IMR-90 (cell line): ENCODE measurements around the gene PARD3. TPM values are rescaled to one million over a fixed set of nuclear protein-coding genes. Genes with fewer than 3 reads are reported as not detected.
A peak's percentile ranks its signal among the peaks of the same experiment; 100 is the strongest.

Experiments
- ATAC-seq: fragments of 200-7000 bp; cut with Tn5 transposase; 2 replicates; pipeline ENCODE4 v1.9.1; 2020; ENCODE audit warnings: low read depth, mild to moderate bottlenecking, moderate library complexity
- BruUV-seq: library from RNA; stranded (reverse); fragments of 400-500 nt; replicated peaks from 2 replicates; lab custom pipeline; 2021; lab: Mats Ljungman, UMichigan
- CTCF ChIA-PET: fragments of 300-600 bp; formaldehyde crosslinking; extraction: SDS; loops from one replicate; lab custom pipeline; 2021; ENCODE audit warnings: antibody characterized with exemption; lab: Yijun Ruan, JAX
- POLR2A ChIA-PET: fragments of 300-600 bp; sonication (Branson Sonifier 250); formaldehyde crosslinking; loops from one replicate; lab custom pipeline; 2022; ENCODE audit warnings: antibody characterized with exemption; ENCODE audit not compliant: unreplicated experiment; lab: Charles Lee
- DNase-seq: peaks from one replicate; pipeline ENCODE4 v3.0.0; 2013
- H2AFZ ChIP-seq: replicated peaks from 2 replicates; pipeline ENCODE3; 2013; ENCODE audit warnings: low read length, mild to moderate bottlenecking; ENCODE audit not compliant: poor library complexity
- H2AK5ac ChIP-seq: 2 replicates; pipeline ENCODE4 v1.6.1; 2013; ENCODE audit warnings: low read depth, low read length, inconsistent platforms
- H2AK9ac ChIP-seq: replicated peaks from 2 replicates; pipeline ENCODE3; 2013; ENCODE audit warnings: mild to moderate bottlenecking, low read depth, low read length, moderate library complexity; ENCODE audit not compliant: poor library complexity
- H2BK120ac ChIP-seq: 2 replicates; pipeline ENCODE4 v1.6.1; 2013; ENCODE audit warnings: low read depth, low read length, inconsistent platforms
- H2BK15ac ChIP-seq: 3 replicates; pipeline ENCODE4 v1.6.1; 2013; ENCODE audit warnings: low read depth, low read length, inconsistent platforms
- H2BK20ac ChIP-seq: 2 replicates; pipeline ENCODE4 v1.6.1; 2013; ENCODE audit warnings: low read depth, mild to moderate bottlenecking, inconsistent platforms, low read length, moderate library complexity
- H2BK5ac ChIP-seq: 2 replicates; pipeline ENCODE4 v1.6.1; 2013; ENCODE audit warnings: mild to moderate bottlenecking, low read depth, low read length, inconsistent platforms; ENCODE audit not compliant: poor library complexity, severe bottlenecking
- H3K14ac ChIP-seq: replicated peaks from 2 replicates; pipeline ENCODE4 v1.6.1; 2013; ENCODE audit warnings: low read depth, low read length, inconsistent platforms
- H3K18ac ChIP-seq: 2 replicates; pipeline ENCODE4 v1.6.1; 2013; ENCODE audit warnings: low read depth, low read length, control low read depth
- H3K23ac ChIP-seq: 2 replicates; pipeline ENCODE4 v1.6.1; 2013; ENCODE audit warnings: low read depth, low read length, inconsistent platforms
- H3K27ac ChIP-seq: 2 replicates; pipeline ENCODE4 v1.5.1; 2013; ENCODE audit warnings: mild to moderate bottlenecking, control low read depth, low read length; ENCODE audit not compliant: insufficient read depth
- H3K27me3 ChIP-seq: 2 replicates; pipeline ENCODE4 v1.6.1; 2013; ENCODE audit warnings: low read length; ENCODE audit not compliant: control insufficient read depth, insufficient read depth
- H3K36me3 ChIP-seq: 2 replicates; pipeline ENCODE4 v1.6.1; 2013; ENCODE audit warnings: low read length, mixed read lengths; ENCODE audit not compliant: control insufficient read depth, insufficient read depth
- H3K4ac ChIP-seq: 2 replicates; pipeline ENCODE4 v1.6.1; 2013; ENCODE audit warnings: low read depth, low read length, inconsistent platforms
- H3K4me1 ChIP-seq: 2 replicates; pipeline ENCODE4 v1.6.1; 2013; ENCODE audit warnings: low read length, mixed read lengths; ENCODE audit not compliant: control insufficient read depth, insufficient read depth
- H3K4me2 ChIP-seq: 2 replicates; pipeline ENCODE4 v1.6.1; 2013; ENCODE audit warnings: low read depth, mild to moderate bottlenecking, control low read depth, low read length, moderate library complexity
- H3K4me3 ChIP-seq: 2 replicates; pipeline ENCODE4 v1.5.1; 2013; ENCODE audit warnings: low read depth, mild to moderate bottlenecking, control low read depth, low read length, moderate library complexity; ENCODE audit not compliant: insufficient read depth
- H3K56ac ChIP-seq: 2 replicates; pipeline ENCODE4 v1.6.1; 2013; ENCODE audit warnings: low read length, inconsistent platforms; ENCODE audit not compliant: insufficient read depth; ENCODE audit errors: extremely low read depth
- H3K79me1 ChIP-seq, 2 experiments: 2 replicates each; pipeline ENCODE4 v1.6.1; 2013; ENCODE audit warnings: low read length in 2 of 2, inconsistent platforms in 1 of 2, low read depth in 1 of 2
- H3K9ac ChIP-seq: 2 replicates; pipeline ENCODE4 v1.6.1; 2013; ENCODE audit warnings: low read depth, low read length, control low read depth
- H3K9me1 ChIP-seq: 2 replicates; pipeline ENCODE4 v1.6.1; 2013; ENCODE audit warnings: low read length, inconsistent platforms; ENCODE audit not compliant: insufficient read depth
- H3K9me3 ChIP-seq: 2 replicates; pipeline ENCODE4 v1.6.1; 2013; ENCODE audit warnings: low read length; ENCODE audit not compliant: control insufficient read depth, insufficient read depth
- H4K20me1 ChIP-seq: 2 replicates; pipeline ENCODE4 v1.6.1; 2013; ENCODE audit warnings: low read length, inconsistent platforms; ENCODE audit not compliant: insufficient read depth
- H4K5ac ChIP-seq: 2 replicates; pipeline ENCODE4 v1.6.1; 2013; ENCODE audit warnings: mild to moderate bottlenecking, low read depth, low read length, control low read depth
- H4K8ac ChIP-seq, 2 experiments: 2 replicates each; pipeline ENCODE4 v1.6.1; 2013; ENCODE audit warnings: low read depth in 2 of 2, low read length in 2 of 2, control low read depth in 1 of 2, inconsistent platforms in 1 of 2
- H4K91ac ChIP-seq: 2 replicates; pipeline ENCODE4 v1.6.1; 2013; ENCODE audit warnings: low read depth, low read length, inconsistent platforms; ENCODE audit not compliant: insufficient read depth
- CEBPB ChIP-seq: IDR thresholded peaks from 2 replicates; pipeline ENCODE4 v1.6.1; 2012; ENCODE audit warnings: low read depth, low read length, improper control_type of control experiment
- POLR2A ChIP-seq: IDR thresholded peaks from 2 replicates; pipeline ENCODE4 v1.6.1; 2012; ENCODE audit warnings: mild to moderate bottlenecking, low read depth, low read length
- RFX5 ChIP-seq: IDR thresholded peaks from 2 replicates; pipeline ENCODE4 v1.8.0; 2012; ENCODE audit warnings: low read depth, mild to moderate bottlenecking, low read length, moderate library complexity
- SMC3 ChIP-seq: fragments of 150-350 bp; IDR thresholded peaks from 2 replicates; pipeline ENCODE4 v1.6.1; 2016; ENCODE audit warnings: low read depth, mild to moderate bottlenecking, antibody characterized with exemption, low read length, moderate library complexity
- WGBS, 2 experiments: methylation state at CpG; one replicate each; pipeline versions ENCODE4 v1.1.5 to v1.1.7; 2013; ENCODE audit warnings: missing lambda C conversion rate in 2 of 2; ENCODE audit not compliant: insufficient read length in 1 of 2; ENCODE audit errors: extremely low coverage in 2 of 2; 5-methylcytosine and 5-hydroxymethylcytosine counted together
- dilution Hi-C: fragments of 300-500 bp; cut with HindIII; formaldehyde crosslinking; loops from one replicate; pipeline ENCODE4 v1.14.3; 2018; ENCODE audit warnings: low sequenced_read_pairs; ENCODE audit not compliant: unreplicated experiment
- in situ Hi-C: fragments of 300-500 bp; cut with MboI; formaldehyde crosslinking; loops from 3 replicates; pipeline ENCODE4 v1.14.3; 2019; ENCODE audit warnings: low sequenced_read_pairs, inconsistent platforms, mixed read lengths
- intact Hi-C: fragments of 100-400 bp; cut with micrococcal nuclease; formaldehyde crosslinking; loops from 2 replicates; pipeline ENCODE4 v1.10.0; 2022
- polyA plus RNA-seq, 3 experiments: library from polyadenylated mRNA; depleted of rRNA; stranded (reverse); fragments of >200 nt; gene quantifications; 2 replicates each; pipeline ENCODE4 v1.2.3, GENCODE V29; 2012; ENCODE audit warnings: low replicate concordance in 1 of 3
- total RNA-seq: library from RNA; depleted of rRNA; stranded (reverse); fragments of >200 nt; gene quantifications from 2 replicates; pipeline ENCODE4 v1.2.3, GENCODE V29; 2012

The PARD3 gene
- total and polyA plus RNA-seq, 2 of the 4 experiments (the other 2 are of a cell fraction), result 14.6 to 37.5 TPM

GRCh38 chr10:34615770-34616169 lies 199.3 kb downstream of the PARD3 start:
- in situ Hi-C loops, result no loop called here
- Histone ChIP-seq H2BK120ac (no peak overlapping the region), H4K5ac (no peak overlapping the region), H3K79me1 (peaks cover 10 to 18% of the 10 kb centered on the region in 2 experiments), H2BK20ac (no peak overlapping the region), H4K91ac (no peak overlapping the region), H3K27ac (no peak overlapping the region), H4K20me1 (no peaks in the 10 kb centered on the region; the same call in 1 of the 2 replicates), H3K4me3 (no peak overlapping the region), H2AFZ (no peak overlapping the region), H3K56ac (no peak overlapping the region), H3K9me3 (no peaks in the 10 kb centered on the region), H2BK5ac (no peak overlapping the region), H3K4me1 (no peaks in the 10 kb centered on the region), H3K4me2 (no peak overlapping the region), H2AK9ac (no peak overlapping the region), H4K8ac (no peak overlapping the region), H3K18ac (no peak overlapping the region), H3K27me3 (no peaks in the 10 kb centered on the region), H3K9me1 (no peaks in the 10 kb centered on the region), H3K14ac (no peak overlapping the region), H2AK5ac (no peak overlapping the region), H3K36me3 (no peaks in the 10 kb centered on the region), H3K23ac (no peak overlapping the region), H2BK15ac (no peak overlapping the region), H3K9ac (no peak overlapping the region), H3K4ac (no peak overlapping the region)
- intact Hi-C loops, result no loop called here
- peak; percentile 30 for DNase-seq
- no CpG with 5 or more reads among the region's 3 CpGs for WGBS, 2 experiments
- no TSS peak for BruUV-seq
- CTCF ChIA-PET, result no interaction called here
- dilution Hi-C loops, result no loop called here
- POLR2A ChIA-PET, result no interaction called here
- TF ChIP-seq RFX5, result no peak
- TF ChIP-seq POLR2A, result no peak
- no peak for TF ChIP-seq SMC3
- TF ChIP-seq CEBPB, result no peak
- ATAC-seq, result no peak
